Liver (tissue), 9 donors: ENCODE measurements around the gene CEP89. TPM values are rescaled to one million over a fixed set of nuclear protein-coding genes. Genes with fewer than 3 reads are reported as not detected.

Experiments used
- DNase-seq: peaks from one replicate; pipeline ENCODE4 v3.0.0-alpha.2; 2017; ENCODE audit warnings: low spot score
- H3K27ac ChIP-seq, 2 donors: one replicate each; pipeline ENCODE4 v1.7.0; 2013; ENCODE audit warnings: inconsistent platforms in 2 of 2, low read length in 2 of 2, control low read depth in 1 of 2, low read depth in 1 of 2, mild to moderate bottlenecking in 1 of 2
- H3K27me3 ChIP-seq, 4 donors: one replicate each; pipeline versions ENCODE4 v1.6.1 to v1.7.0; 2013; ENCODE audit warnings: low read length in 3 of 4, inconsistent platforms in 1 of 4, mild to moderate bottlenecking in 1 of 4, moderate library complexity in 1 of 4; ENCODE audit not compliant: control insufficient read depth in 4 of 4, insufficient read depth in 4 of 4
- H3K36me3 ChIP-seq, 4 donors: one replicate each; pipeline versions ENCODE4 v1.6.1 to v1.7.0; 2013; ENCODE audit warnings: low read length in 3 of 4, mild to moderate bottlenecking in 3 of 4, low read depth in 1 of 4, moderate library complexity in 1 of 4; ENCODE audit not compliant: control insufficient read depth in 4 of 4, insufficient read depth in 3 of 4
- H3K4me1 ChIP-seq, 4 donors: one replicate each; pipeline versions ENCODE4 v1.6.1 to v1.7.0; 2013; ENCODE audit warnings: low read length in 3 of 4, mild to moderate bottlenecking in 3 of 4, moderate library complexity in 1 of 4; ENCODE audit not compliant: control insufficient read depth in 4 of 4, insufficient read depth in 4 of 4
- H3K4me3 ChIP-seq, 3 donors: one replicate each; pipeline versions ENCODE4 v1.6.1 to v1.7.0; 2013; ENCODE audit warnings: low read length in 3 of 3, control low read depth in 1 of 3, low read depth in 1 of 3, mild to moderate bottlenecking in 1 of 3
- H3K9ac ChIP-seq, 2 donors: one replicate each; pipeline ENCODE4 v1.7.0; 2013; ENCODE audit warnings: low read length in 2 of 2, mild to moderate bottlenecking in 2 of 2, moderate library complexity in 2 of 2, control low read depth in 1 of 2, low read depth in 1 of 2
- H3K9me3 ChIP-seq, 4 donors: one replicate each; pipeline versions ENCODE4 v1.6.1 to v1.7.0; 2013; ENCODE audit warnings: low read length in 3 of 4; ENCODE audit not compliant: control insufficient read depth in 4 of 4
- HNF4A ChIP-seq, 2 donors: conservative IDR thresholded peaks; 2 replicates each; pipeline ENCODE4 v1.6.1; 2016; ENCODE audit warnings: antibody characterized with exemption in 2 of 2, mild to moderate bottlenecking in 2 of 2
- NR2F2 ChIP-seq: IDR thresholded peaks from 2 replicates; pipeline ENCODE4 v1.6.1; 2016; ENCODE audit warnings: antibody characterized with exemption
- RAD21 ChIP-seq, 2 donors: IDR thresholded peaks; 2 replicates each; pipeline ENCODE4 v1.6.1; 2016; ENCODE audit warnings: antibody characterized with exemption in 2 of 2, mild to moderate bottlenecking in 2 of 2
- SP1 ChIP-seq: IDR thresholded peaks from 2 replicates; pipeline ENCODE4 v1.6.1; 2018; ENCODE audit warnings: antibody characterized with exemption, mild to moderate bottlenecking
- TAF1 ChIP-seq: conservative IDR thresholded peaks from 2 replicates; pipeline ENCODE4 v1.6.1; 2016; ENCODE audit warnings: antibody characterized with exemption, mild to moderate bottlenecking
- WGBS: extraction: QIAGEN DNeasy Blood & Tissue Kit; methylation state at CpG from one replicate; pipeline ENCODE4 v1.1.7; 2013; 5-methylcytosine and 5-hydroxymethylcytosine counted together
- polyA plus RNA-seq, 2 donors: library from polyadenylated mRNA; stranded (reverse) in 1 of 2; unstranded in 1 of 2; fragments of 200-250 nt in 1 of 2; fragments of >200 nt in 1 of 2; fragmentation: Nextera tagmentation in 1 of 2; extraction: Ambion mirVana in 1 of 2; gene quantifications; one replicate each; pipeline versions ENCODE4 v1.2.1 to v1.2.3, GENCODE V29; 2013 to 2015
- total RNA-seq, 2 donors: library from RNA; depleted of rRNA; stranded (reverse); fragments of >200 nt; gene quantifications; one replicate each; pipeline ENCODE4 v1.2.3, GENCODE V29; 2014
- TF ChIP-seq, protein P1 (sequence below): fragments of 150-350 bp; IDR thresholded peaks from 2 replicates; pipeline ENCODE4 v1.5.1; 2017; ENCODE audit warnings: improper control_type of control experiment, low read depth, low read length; ENCODE audit not compliant: missing input control
- TF ChIP-seq, protein P2 (sequence below): IDR thresholded peaks from 2 replicates; pipeline ENCODE4 v1.6.1; 2016; ENCODE audit warnings: antibody characterized with exemption
- TF ChIP-seq, protein P3 (sequence below): IDR thresholded peaks from 2 replicates; pipeline ENCODE4 v1.6.1; 2016; ENCODE audit warnings: antibody characterized with exemption
- donor health status: healthy.
- donor health status: healthy.
- donor health status: healthy.
- donor health status: healthy.
- donor health status: healthy.

CEP89 gene
- total and polyA plus RNA-seq, 4 donors, result 2.0 to 2.9 (median 2.4) TPM

DNA sequence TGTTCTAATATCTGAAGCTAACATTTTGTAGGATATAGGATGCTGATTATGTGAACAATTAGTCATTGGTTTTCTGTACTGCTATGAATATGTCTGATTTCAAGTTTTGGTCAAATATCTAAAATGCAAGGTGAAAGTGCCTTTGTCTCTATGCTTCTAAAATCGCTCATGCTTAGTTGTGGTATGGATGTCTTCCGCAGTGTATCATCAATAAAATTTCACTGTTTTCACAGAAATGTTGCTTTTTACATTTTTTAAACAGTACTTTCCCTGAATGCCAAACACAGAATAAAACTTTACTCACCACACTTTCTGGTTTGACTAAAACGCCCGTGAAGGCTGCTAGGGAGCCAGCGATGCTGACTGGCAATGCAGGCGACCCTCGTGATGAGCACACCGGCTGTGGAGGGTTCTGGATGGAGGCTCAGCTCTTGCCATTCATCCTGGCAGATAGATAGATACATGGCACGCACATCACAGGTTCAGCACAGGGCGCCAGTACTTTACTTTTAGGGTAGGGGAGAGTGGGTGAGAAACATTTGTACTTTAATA is 142.3 kb downstream of the CEP89 start:
- Histone ChIP-seq H3K4me1 (no peaks in the 10 kb centered on the region), H3K9ac (no peak overlapping the region), H3K9me3 (no peaks in the 10 kb centered on the region), H3K27ac (no peak overlapping the region), H3K27me3 (no peaks in the 10 kb centered on the region), H3K4me3 (no peak overlapping the region), H3K36me3 (peaks cover 1 to 27% (median 20%) of the 10 kb centered on the region in 4 donors)
- 95% methylated on average over 10 of the region's 10 CpGs for WGBS
- DNase-seq, result no peak
- TF ChIP-seq HNF4A (conservative IDR thresholded peaks at IDR 0.05), result no peak
- TF ChIP-seq NR2F2, result no peak
- TF ChIP-seq, protein P1, sequence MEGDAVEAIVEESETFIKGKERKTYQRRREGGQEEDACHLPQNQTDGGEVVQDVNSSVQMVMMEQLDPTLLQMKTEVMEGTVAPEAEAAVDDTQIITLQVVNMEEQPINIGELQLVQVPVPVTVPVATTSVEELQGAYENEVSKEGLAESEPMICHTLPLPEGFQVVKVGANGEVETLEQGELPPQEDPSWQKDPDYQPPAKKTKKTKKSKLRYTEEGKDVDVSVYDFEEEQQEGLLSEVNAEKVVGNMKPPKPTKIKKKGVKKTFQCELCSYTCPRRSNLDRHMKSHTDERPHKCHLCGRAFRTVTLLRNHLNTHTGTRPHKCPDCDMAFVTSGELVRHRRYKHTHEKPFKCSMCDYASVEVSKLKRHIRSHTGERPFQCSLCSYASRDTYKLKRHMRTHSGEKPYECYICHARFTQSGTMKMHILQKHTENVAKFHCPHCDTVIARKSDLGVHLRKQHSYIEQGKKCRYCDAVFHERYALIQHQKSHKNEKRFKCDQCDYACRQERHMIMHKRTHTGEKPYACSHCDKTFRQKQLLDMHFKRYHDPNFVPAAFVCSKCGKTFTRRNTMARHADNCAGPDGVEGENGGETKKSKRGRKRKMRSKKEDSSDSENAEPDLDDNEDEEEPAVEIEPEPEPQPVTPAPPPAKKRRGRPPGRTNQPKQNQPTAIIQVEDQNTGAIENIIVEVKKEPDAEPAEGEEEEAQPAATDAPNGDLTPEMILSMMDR, result no peak
- TF ChIP-seq, protein P2, sequence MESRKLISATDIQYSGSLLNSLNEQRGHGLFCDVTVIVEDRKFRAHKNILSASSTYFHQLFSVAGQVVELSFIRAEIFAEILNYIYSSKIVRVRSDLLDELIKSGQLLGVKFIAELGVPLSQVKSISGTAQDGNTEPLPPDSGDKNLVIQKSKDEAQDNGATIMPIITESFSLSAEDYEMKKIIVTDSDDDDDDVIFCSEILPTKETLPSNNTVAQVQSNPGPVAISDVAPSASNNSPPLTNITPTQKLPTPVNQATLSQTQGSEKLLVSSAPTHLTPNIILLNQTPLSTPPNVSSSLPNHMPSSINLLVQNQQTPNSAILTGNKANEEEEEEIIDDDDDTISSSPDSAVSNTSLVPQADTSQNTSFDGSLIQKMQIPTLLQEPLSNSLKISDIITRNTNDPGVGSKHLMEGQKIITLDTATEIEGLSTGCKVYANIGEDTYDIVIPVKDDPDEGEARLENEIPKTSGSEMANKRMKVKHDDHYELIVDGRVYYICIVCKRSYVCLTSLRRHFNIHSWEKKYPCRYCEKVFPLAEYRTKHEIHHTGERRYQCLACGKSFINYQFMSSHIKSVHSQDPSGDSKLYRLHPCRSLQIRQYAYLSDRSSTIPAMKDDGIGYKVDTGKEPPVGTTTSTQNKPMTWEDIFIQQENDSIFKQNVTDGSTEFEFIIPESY, result no peak
- TF ChIP-seq SP1, result no peak
- TF ChIP-seq, protein P3, sequence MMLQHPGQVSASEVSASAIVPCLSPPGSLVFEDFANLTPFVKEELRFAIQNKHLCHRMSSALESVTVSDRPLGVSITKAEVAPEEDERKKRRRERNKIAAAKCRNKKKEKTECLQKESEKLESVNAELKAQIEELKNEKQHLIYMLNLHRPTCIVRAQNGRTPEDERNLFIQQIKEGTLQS, result no peak

DNA sequence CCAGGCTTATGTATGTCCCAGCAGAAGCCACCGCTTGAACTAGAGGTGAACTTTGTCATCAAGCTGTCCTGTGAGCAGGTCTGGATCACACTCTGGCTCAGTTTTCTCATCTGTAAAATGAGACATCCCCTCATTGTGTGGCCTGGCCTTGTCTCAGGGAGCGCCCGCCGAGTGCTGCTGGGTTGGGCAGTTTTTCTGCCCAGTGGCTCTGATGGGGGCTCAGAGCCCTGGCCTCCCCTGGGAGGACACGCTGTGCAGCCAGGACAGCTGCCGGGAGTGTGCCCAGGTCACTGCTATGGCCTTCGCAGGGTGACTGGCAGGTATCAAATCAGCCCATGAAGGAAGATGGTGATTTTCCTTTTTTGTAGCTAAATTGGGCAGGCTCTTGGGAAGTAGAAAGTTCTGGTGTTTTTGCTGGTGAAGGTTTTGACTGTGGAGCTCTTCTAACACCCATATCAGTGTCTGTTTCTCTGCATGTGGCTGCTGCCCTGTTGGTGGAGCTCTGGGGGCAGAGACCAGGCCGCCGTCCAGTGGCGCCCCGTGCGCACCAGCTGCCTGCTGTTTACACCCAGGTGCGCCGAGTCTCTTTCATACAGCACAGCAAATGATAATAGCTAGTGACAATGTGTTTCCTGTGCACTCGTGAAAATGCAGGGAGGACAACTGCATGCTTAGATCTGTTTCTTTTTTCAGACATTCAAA is 143.0 kb downstream of the CEP89 start:
- Histone ChIP-seq H3K36me3 (peaks cover 1 to 27% (median 20%) of the 10 kb centered on the region in 4 donors), H3K9ac (no peak overlapping the region), H3K4me3 (no peak overlapping the region), H3K9me3 (no peaks in the 10 kb centered on the region), H3K27ac (no peak overlapping the region), H3K4me1 (no peaks in the 10 kb centered on the region), H3K27me3 (no peaks in the 10 kb centered on the region)
- TF ChIP-seq TAF1, result no peak
- TF ChIP-seq, protein P2, result no peak
- no peak for TF ChIP-seq HNF4A (conservative IDR thresholded peaks at IDR 0.05)
- TF ChIP-seq RAD21 (IDR thresholded peaks at IDR 0.05), result no peak
- TF ChIP-seq, protein P1, result no peak
- 91% methylated on average over 15 of the region's 15 CpGs for WGBS
- DNase-seq, result no peak
